ENCODE results near the gene HSFX2. TPM values are rescaled to one million over a fixed set of nuclear protein-coding genes. Genes with fewer than 3 reads are reported as not detected.
"Not testable (repeated sequence)": the region's sequence is repeated elsewhere in the genome, so short reads cannot be mapped to it uniquely, and the experiment has no call there.

The HSFX2 gene
- total and polyA plus RNA-seq, 2 experiments from 2014 or later = 0.53 TPM; not detected in 1

GRCh38 chrX:149598603-149599002 lies 3.5 kb upstream of the HSFX2 start:
- not testable (repeated sequence) for H3K27me3 ChIP-seq; H4K20me1 ChIP-seq (ENCODE audit: insufficient read depth, poor library complexity, severe bottlenecking); DNase-seq (ENCODE audit: low spot score); H3K79me2 ChIP-seq; H3K4me1 ChIP-seq (ENCODE audit: insufficient read depth); H3K9me3 ChIP-seq (ENCODE audit: low read depth); H3K4me3 ChIP-seq; H2AFZ ChIP-seq; H3K36me3 ChIP-seq (replicated peaks; ENCODE audit: insufficient read depth, low read depth); H3K9me2 ChIP-seq (replicated peaks; ENCODE audit: insufficient read depth); H3K27ac ChIP-seq; H3K4me2 ChIP-seq
- 52% methylated on average over 5 of the region's 11 CpGs for WGBS (ENCODE audit: low lambda C conversion rate, missing lambda C conversion rate)

GRCh38 chrX:149595943-149596342 lies 829 bp upstream of the HSFX2 start:
- H3K79me2 ChIP-seq; H3K27ac ChIP-seq; H3K4me1 ChIP-seq (ENCODE audit: insufficient read depth); H3K36me3 ChIP-seq (replicated peaks; ENCODE audit: insufficient read depth, low read depth); H3K4me2 ChIP-seq; H4K20me1 ChIP-seq (ENCODE audit: insufficient read depth, poor library complexity, severe bottlenecking); H3K9me2 ChIP-seq (replicated peaks; ENCODE audit: insufficient read depth); H3K9me3 ChIP-seq (ENCODE audit: low read depth); H3K27me3 ChIP-seq; DNase-seq (ENCODE audit: low spot score); H3K4me3 ChIP-seq; H2AFZ ChIP-seq: not testable (repeated sequence)
- WGBS (ENCODE audit: low lambda C conversion rate, missing lambda C conversion rate) = no CpG with 5 or more reads among the region's 7 CpGs

DNA sequence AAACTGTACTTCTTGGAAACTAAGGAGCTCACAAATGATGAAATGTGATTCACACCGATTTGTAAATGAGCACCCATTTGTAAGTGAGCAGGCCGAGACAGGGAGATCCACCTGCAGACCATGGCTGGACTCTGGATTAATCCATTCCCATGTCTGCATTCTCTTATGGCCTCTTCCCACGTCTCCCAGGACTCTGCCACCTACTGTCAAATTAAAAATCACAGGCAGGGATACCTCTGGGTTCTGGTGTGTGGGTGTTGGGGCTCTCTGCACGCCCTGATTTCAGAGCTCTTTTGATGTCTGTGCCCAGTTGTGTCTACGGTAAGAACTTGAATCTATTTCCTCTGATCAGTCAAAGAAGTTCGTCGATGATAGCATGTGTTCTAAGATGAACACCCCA lies 4.1 kb downstream of the HSFX2 start:
- DNase-seq (ENCODE audit: low spot score); H2AFZ ChIP-seq; H3K27ac ChIP-seq; H3K27me3 ChIP-seq; H3K9me3 ChIP-seq (ENCODE audit: low read depth); H4K20me1 ChIP-seq (ENCODE audit: insufficient read depth, poor library complexity, severe bottlenecking); H3K36me3 ChIP-seq (replicated peaks; ENCODE audit: insufficient read depth, low read depth); H3K4me1 ChIP-seq (ENCODE audit: insufficient read depth); H3K4me2 ChIP-seq; H3K9me2 ChIP-seq (replicated peaks; ENCODE audit: insufficient read depth); H3K79me2 ChIP-seq; H3K4me3 ChIP-seq: not testable (repeated sequence)
- no CpG with 5 or more reads among the region's 7 CpGs for WGBS (ENCODE audit: low lambda C conversion rate, missing lambda C conversion rate)

- H3K4me2 ChIP-seq; H3K36me3 ChIP-seq (replicated peaks; ENCODE audit: insufficient read depth, low read depth); DNase-seq (ENCODE audit: low spot score); H3K79me2 ChIP-seq; H3K9me3 ChIP-seq (ENCODE audit: low read depth); H3K4me3 ChIP-seq; H3K4me1 ChIP-seq (ENCODE audit: insufficient read depth); H3K9me2 ChIP-seq (replicated peaks; ENCODE audit: insufficient read depth); H4K20me1 ChIP-seq (ENCODE audit: insufficient read depth, poor library complexity, severe bottlenecking); H3K27ac ChIP-seq; H2AFZ ChIP-seq; H3K27me3 ChIP-seq: not testable (repeated sequence)
- WGBS (ENCODE audit: low lambda C conversion rate, missing lambda C conversion rate) = no CpG with 5 or more reads among the region's 12 CpGs
Measured at GRCh38 chrX:149587359-149587758, 7.8 kb downstream of the HSFX2 start, which contains the start of gene MAGEA9B. Gene MAGEA9B, minus strand, starts transcription at chrX:149587459. Its CDS starts 4,280 bp downstream, at chrX:149583179.

DNA sequence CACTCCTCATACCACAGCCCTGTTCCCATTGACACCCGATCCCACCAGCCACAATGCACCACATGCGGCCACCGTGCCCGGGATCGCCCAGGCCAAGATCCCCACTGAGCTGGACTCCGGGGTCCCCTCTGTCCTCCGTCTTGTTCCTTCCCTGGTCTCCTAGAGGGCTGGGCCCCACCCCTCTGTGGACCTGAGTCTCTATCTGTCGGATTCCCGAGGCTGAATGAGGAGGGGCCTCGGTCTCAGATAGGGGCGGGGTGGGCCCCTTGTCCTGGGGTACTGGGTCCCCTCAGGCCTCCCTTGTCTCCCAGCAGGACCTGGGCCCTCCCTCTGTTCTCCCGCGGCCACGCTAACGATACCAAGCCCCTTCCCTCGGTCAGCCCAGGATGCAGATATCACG lies 9.5 kb downstream of the HSFX2 start:
- not testable (repeated sequence) for H3K9me3 ChIP-seq (ENCODE audit: low read depth); H3K27ac ChIP-seq; H3K27me3 ChIP-seq; H3K36me3 ChIP-seq (replicated peaks; ENCODE audit: insufficient read depth, low read depth); H3K4me3 ChIP-seq; H3K79me2 ChIP-seq; H3K4me2 ChIP-seq; H2AFZ ChIP-seq; H3K4me1 ChIP-seq (ENCODE audit: insufficient read depth); H4K20me1 ChIP-seq (ENCODE audit: insufficient read depth, poor library complexity, severe bottlenecking); DNase-seq (ENCODE audit: low spot score); H3K9me2 ChIP-seq (replicated peaks; ENCODE audit: insufficient read depth)
- 85% methylated on average over 5 of the region's 17 CpGs for WGBS (ENCODE audit: low lambda C conversion rate, missing lambda C conversion rate)

DNA sequence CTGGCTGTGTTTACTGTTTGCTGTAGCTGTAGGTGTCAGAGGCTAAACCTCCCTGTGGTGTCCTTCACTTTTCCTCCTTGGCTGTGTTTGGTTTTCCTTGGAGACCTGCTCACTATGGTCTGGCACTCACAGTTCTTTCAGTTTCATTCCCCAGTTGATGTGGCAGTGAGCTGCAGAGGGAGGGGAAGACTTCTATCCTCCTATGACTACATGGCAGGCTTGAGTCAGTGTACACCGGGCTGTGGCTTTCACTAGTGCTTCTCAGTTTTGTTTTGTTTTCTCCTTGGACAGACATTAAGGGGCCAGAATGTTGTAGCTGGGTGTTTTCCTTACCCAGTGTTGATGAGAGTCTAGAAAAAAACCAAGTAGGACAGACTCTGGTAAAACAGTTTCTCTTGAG lies 21.7 kb downstream of the HSFX2 start:
- WGBS (ENCODE audit: low lambda C conversion rate, missing lambda C conversion rate) = no CpG with 5 or more reads among the region's 1 CpG
- H3K4me3 ChIP-seq; H3K27ac ChIP-seq; H2AFZ ChIP-seq; H3K4me1 ChIP-seq (ENCODE audit: insufficient read depth); DNase-seq (ENCODE audit: low spot score); H3K27me3 ChIP-seq; H4K20me1 ChIP-seq (ENCODE audit: insufficient read depth, poor library complexity, severe bottlenecking); H3K79me2 ChIP-seq; H3K9me3 ChIP-seq (ENCODE audit: low read depth); H3K36me3 ChIP-seq (replicated peaks; ENCODE audit: insufficient read depth, low read depth); H3K9me2 ChIP-seq (replicated peaks; ENCODE audit: insufficient read depth); H3K4me2 ChIP-seq: not testable (repeated sequence)

GRCh38 chrX:149572743-149573142 lies 22.4 kb downstream of the HSFX2 start:
- DNase-seq (ENCODE audit: low spot score) = peak; percentile 2
- Histone ChIP-seq H3K36me3 (replicated peaks; ENCODE audit: insufficient read depth, low read depth) (no peaks in the 10 kb centered on the region), H3K27ac (no peak overlapping the region), H3K4me3 (no peak overlapping the region), H2AFZ (no peak overlapping the region), H3K4me1 (ENCODE audit: insufficient read depth) (no peaks in the 10 kb centered on the region), H3K9me3 (ENCODE audit: low read depth) (no peaks in the 10 kb centered on the region), H3K9me2 (replicated peaks; ENCODE audit: insufficient read depth) (no peaks in the 10 kb centered on the region), H4K20me1 (ENCODE audit: insufficient read depth, poor library complexity, severe bottlenecking) (no peaks in the 10 kb centered on the region), H3K27me3 (no peaks in the 10 kb centered on the region), H3K79me2 (no peaks in the 10 kb centered on the region), H3K4me2 (no peak overlapping the region)
- WGBS (ENCODE audit: low lambda C conversion rate, missing lambda C conversion rate) = 67% methylated on average over 1 of the region's 1 CpG
- TF ChIP-seq EZH2phosphoT487 (IDR thresholded peaks at IDR 0.05; ENCODE audit: low read depth, severe bottlenecking, unreplicated experiment) = no peak
- no peak for TF ChIP-seq EZH2 (IDR thresholded peaks at IDR 0.05; ENCODE audit: borderline replicate concordance)
- no peak for TF ChIP-seq CTCF (IDR thresholded peaks at IDR 0.05; ENCODE audit: poor library complexity)

Measured in hepatocyte (in vitro differentiated cells).